Measurements from ENCODE around the gene ABHD8. TPM values are rescaled to one million over a fixed set of nuclear protein-coding genes. Genes with fewer than 3 reads are reported as not detected.
"Not testable (repeated sequence)": the region's sequence is repeated elsewhere in the genome, so short reads cannot be mapped to it uniquely, and the experiment has no call there.

Gene ABHD8
- total RNA-seq, 1 donor from 2014 or later: 12.2 TPM

DNA sequence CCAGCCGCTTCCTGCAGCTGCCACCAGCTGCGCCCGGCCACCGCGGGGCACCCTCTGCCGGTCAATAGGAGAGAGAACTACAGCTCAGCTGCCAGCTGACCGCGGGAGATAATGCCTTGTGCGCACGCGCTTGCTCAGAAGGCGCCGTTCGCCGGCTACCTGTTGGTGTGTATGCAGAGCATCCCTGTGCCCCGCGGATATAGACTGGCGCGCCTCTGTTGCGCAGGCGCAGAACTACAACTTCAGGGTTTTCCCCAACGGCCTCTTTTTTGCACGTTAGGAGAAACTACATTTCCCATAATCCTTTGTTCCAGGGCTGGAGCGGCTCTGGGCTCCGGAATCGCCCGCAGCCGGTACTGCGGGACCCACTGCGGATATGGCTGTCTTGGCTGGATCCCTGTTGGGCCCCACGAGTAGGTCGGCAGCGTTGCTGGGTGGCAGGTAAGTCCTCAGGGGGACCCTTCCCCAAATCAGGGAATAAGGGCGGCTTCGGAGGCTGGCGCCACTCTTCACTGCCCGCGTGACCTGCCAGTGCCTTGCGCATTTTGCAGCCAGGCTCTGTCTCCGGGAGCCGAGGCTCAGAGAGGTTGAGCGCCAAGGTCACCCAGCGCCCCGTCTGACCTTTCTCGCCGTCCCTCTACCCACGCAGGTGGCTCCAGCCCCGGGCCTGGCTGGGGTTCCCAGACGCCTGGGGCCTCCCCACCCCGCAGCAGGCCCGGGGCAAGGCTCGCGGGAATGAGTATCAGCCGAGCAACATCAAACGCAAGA, 2.5 kb upstream of the ABHD8 start, which contains the start of gene MRPL34:
TSS of gene MRPL34 (plus strand) at position 356 of the 768 bp plus-strand sequence. CDS start at position 377, 21 bp downstream.
- intact Hi-C loops (cut with DNase I): no loop called here
- peak; percentile 69 for ATAC-seq (ENCODE audit: poor library complexity)

DNA sequence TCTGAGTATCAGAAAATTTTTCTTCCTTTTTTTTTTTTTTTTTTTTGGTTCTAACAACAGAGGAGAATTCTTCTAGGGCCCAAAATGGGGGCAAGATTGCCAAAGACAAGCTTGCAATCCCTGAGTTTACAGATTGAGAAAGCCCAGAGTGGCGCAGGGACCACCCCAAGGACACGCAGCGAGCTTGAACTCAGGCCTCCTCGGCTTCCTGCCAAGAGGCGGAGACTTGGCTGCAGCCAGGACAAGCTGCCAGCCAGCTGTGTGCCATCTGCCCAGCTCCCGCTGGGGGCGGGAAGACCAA, 1.9 kb upstream of the ABHD8 start:
- no peak for ATAC-seq (ENCODE audit: poor library complexity)
- no peak for DNase-seq
- intact Hi-C loops (cut with DNase I): no loop called here

More for the DNA sequence above, 2.5 kb upstream of the ABHD8 start, which contains the start of gene MRPL34:
- DNase-seq: peak; percentile 95

DNA sequence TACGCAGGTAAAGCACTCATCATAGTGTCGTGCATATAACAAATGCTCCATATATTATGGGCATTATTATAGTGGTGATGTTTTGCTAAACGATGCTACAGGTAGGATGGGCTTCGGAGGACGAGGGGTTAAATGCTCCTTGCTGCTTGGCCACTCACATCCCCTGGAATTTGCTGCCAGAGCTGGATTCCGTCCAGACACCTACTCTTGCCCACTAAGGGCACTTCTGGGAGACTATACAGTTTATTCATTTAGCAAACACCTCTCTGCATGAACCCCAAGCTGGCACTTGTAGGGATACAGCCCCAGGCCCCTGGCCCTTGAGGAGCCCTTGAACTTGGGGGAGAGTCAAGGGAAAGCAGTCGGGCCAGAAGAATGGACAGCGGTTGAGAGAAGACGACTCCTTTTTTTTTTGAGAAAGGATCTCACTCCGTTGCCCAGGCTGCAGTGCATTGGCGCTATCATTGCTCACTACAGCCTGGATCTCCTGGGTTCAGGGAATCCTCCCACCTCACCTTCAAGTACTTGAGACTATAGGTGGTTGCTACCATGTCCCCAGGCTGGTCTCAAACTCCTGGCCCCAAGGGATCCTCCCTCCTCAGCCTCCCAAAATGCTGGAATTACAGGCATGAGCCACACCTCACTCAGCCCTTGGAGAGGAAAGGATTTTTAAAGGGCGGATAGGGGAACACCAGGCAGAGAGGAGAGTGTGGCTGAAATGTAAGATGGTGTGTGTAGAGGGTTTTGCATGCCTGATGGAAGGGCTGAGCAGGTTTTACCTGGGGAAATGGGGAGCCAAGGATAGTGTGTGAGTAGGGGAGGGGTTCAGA, 1.4 kb upstream of the ABHD8 start:
- DNase-seq: no peak
- ATAC-seq (ENCODE audit: poor library complexity): no peak
- intact Hi-C loops (cut with DNase I): no loop called here

DNA sequence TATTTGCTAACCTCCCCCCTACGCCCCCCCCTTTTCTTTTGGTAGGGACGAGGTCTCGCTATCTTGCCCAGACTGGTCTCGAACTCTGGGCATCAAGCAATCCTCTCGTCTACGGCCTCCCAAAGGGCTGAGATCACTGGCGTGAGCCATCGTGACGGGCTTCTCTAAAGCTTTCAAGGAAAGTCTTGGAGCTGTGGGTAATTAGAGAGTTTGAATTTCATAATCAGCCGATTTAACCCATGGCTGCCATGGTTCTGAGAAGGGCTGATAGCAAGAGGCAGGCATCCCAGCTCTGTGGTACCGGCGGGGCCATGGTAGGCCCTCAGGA, 679 bp upstream of the ABHD8 start:
- no peak for DNase-seq
- intact Hi-C loops (cut with DNase I): no loop called here
- no peak for ATAC-seq (ENCODE audit: poor library complexity)

DNA sequence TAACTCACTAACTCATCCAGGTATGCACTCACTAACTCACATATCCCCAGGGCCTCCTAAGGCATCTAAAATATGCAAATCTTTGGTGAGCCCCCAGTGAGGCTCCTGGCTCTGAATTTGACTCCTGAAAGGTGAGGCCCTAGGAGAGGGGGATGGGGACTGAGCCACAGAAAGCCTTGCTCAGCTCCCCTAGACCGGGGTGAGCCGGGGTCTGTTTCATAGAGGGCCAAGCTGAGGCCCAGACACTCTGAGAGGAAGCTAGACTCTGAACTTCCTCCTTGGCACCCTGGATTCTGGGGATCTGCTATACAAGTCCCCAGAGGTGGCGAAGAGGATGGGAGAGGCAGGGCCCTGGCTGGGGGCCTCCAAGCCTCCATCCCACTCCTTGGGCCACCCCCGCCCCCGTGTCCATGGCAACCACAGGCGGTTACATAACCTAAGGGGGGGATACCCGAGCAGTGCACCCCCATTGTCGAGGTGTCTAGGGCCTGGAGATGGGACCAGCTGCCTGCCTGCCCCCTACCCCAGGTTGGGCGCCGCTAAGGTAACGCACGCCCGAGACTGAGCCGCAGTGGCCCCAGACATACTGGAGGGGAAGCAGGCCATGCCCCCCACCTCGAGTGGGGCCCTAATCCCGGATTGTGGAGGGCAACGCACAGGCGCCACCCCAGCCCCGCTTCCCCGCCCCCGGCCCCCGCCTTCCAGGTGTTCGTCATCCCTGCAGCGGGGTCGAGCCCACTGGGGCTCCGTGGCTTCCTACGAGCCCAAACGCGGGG, 646 bp downstream of the ABHD8 start:
- ATAC-seq (ENCODE audit: poor library complexity) (no peak), DNase-seq (no peak)
- intact Hi-C loops (cut with DNase I): no loop called here

DNA sequence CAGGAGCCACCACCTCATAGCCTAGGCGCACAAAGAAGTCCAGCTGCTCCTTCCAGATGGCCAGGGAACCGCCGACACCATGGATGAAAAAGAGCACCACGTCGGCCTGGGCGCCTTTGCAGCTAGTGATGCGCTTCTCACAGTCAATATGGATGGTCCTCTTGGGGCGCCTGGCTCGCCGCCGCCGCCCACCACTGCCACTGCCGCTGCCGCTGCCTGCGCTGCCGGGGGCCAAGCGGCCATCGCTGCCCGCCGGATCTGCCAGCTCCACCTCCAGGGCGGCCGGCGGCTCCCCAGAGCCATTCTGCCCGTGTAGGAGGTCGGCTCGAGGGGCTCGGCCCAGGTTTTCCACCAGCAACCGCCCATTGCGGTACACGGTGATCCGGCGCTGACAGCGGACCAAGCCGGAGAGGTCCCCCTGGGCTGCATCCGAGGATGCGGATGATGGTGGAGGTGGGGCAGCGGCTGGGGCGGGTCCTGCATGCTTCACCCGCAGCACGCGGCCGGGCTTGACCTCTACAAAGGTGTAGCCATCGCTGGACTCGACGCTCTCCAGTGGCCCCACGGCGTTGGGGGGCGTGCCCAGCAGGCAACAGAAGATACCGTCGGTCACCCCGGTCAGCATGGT, 2.1 kb downstream of the ABHD8 start:
- DNase-seq: no peak
- intact Hi-C loops (cut with DNase I): no loop called here
- no peak for ATAC-seq (ENCODE audit: poor library complexity)

DNA sequence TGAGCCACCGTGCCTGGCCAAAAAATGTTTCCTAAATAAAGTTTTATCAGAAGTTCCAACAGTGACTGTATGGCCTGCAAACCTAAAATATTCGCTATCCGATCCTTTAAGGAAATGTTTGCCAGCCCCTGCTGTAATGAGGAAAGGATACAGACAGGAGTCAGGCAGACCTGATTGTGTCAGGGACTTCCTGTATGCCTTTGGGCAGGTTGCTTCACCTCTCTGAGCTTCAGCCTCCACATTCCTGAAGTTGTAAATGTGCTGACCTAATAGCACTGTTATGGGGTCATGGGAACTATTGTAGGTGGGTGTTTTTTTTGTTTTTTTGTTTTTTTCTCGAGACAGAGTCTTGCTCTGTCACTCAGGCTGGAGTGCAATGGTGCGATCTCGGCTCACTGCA, 6.2 kb downstream of the ABHD8 start:
- DNase-seq (no peak), ATAC-seq (ENCODE audit: poor library complexity) (no peak)
- intact Hi-C loops (cut with DNase I): loop anchor here (10.0 kb wide), 1 partner anchor 88 kb away; no protein-coding TSS in a partner anchor

DNA sequence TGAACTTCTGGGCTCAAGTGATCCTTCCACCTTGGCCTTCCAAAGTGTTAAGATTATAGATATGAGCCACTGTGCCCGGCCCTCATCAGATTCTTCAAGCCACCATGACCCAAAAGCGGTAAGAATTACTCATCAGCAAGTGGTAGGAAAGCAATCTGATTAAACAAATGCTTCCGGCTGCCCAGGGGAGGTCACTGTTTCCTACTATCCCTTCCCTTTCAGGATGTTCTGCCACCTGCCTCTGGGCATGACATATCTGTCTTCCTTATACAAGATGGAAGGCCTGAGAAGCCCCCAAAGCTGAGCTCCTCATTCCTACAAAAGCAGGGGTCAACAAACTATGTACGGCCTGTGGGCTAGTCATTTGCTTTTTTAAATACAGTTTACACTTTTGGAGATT, 7.0 kb downstream of the ABHD8 start:
- ATAC-seq (ENCODE audit: poor library complexity) (no peak), DNase-seq (no peak)
- intact Hi-C loops (cut with DNase I): loop anchor here (10.0 kb wide), 1 partner anchor 89 kb away; no protein-coding TSS in a partner anchor

DNA sequence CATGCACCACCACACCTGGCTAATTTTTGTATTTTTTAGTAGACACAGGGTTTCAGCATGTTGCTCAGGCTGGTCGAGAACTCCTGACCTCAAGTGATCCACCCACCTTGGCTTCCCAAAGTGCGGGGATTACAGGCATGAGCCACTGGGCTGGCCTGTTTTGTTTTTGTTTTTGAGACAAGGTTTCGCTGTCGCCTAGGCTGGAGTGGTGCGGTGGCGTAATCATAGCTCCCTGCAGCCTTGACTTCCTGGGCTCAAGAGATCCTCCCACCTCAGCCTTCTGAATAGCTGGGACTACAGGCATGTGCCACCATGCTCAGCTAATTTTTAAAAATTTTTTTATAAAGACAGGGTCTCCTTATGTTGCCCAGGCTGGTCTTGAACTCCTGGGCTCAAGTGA, 7.7 kb downstream of the ABHD8 start:
- intact Hi-C loops (cut with DNase I): loop anchor here (10.0 kb wide), 1 partner anchor 89 kb away; no protein-coding TSS in a partner anchor
- not testable (repeated sequence) for ATAC-seq (ENCODE audit: poor library complexity); DNase-seq

DNA sequence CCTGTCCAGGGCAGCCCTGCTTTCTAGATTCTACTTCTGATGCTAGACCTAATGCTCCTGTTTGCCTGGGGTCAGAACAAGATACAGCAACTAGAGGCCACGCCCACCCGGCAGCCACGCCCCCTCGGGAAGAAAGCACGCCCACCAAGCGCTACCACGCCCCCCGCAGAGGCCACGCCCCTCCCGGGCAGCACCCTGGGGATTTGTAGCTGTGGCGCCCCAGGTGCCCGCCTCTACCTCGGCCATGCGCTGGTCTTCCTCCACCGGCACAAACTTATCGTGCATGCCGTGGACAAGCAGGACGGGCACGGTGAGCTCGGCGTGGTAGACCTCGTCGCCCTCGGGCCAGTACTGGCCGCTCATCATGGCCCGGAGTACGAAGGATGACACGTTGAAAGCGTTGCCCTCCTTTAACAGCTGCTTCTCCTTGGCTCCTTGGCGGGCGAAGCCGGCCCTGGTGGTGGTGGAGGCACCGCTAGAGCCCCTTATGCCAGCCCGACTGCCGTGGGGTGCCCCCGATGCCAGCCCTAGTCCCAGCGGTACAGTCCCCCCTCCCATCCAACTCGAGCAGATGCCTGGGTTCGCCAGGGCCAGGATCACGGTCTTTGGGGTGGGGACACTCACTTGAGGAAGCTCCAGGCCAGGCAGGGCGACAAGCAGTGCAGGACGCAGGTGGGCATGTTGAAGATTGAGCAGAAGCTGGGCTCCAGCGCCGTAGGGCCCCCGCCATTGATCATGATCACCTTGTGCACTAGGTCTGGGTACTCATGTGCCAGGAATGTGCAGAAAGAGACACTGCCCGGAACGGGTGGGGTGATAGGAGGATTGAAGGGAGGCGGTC, 9.0 kb downstream of the ABHD8 start:
- intact Hi-C loops (cut with DNase I): loop anchor here (10.0 kb wide), 1 partner anchor 91 kb away; no protein-coding TSS in a partner anchor
- ATAC-seq (ENCODE audit: poor library complexity) (no peak), DNase-seq (peak; percentile 58)

DNA sequence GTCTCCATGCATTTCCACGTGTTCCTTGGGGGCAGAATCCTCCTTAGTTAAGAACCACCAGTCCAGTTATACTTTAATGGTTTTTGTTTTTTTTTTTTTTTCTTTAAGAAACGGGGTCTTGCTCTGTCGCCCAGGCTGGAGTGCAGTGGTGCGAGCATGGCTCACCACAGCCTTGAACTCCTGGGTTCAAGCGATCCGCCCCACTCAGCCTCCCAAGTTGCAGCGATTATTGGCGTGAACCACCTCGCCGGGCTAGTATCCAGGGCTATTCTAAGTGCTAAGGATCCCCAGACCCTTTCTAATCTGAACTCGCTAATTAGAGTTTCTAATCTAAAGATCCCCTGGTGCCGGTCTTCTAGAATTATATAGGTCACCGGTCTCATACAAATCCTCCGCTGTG, 9.6 kb downstream of the ABHD8 start:
- ATAC-seq (ENCODE audit: poor library complexity): no peak
- DNase-seq: no peak
- intact Hi-C loops (cut with DNase I): loop anchor here (10.0 kb wide), 1 partner anchor 91 kb away; no protein-coding TSS in a partner anchor

DNA sequence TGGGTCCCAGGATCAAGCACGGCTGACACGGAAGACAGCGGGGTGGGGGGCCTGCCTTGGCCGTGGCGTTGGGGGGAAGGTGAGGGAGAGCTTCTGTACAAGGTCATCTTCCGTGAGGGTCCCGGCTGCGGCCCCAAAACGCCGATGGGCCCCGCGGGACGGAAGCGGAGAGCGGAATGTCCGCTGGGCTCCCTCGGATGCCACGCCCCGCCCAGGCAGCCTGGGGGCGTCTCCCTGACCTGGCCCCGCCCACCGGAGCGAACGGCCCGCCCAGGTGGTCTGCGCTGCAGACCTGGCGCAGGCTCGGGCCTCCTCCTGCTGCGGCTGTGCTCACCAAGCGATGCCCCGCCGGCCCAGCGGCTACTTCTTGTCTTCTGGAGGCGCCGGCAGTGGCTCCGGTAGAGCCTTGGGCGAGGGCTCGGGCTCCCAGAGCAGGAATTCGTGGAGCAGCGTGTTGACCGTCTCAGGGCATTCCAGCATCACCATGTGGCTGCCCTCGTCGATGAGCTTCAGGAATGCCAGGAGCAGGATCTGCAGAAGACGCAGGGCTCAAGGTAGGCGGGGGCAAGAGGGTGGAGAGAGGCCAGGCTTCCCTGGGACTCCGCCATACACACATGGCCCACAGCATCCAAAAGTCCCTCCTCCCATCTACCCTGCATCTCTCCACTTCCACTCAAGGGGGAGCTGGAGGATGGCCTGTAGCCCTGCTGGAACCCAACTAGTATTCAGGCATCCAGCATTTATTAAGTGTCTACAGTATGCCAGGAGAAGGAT, 10.7 kb downstream of the ABHD8 start:
- intact Hi-C loops (cut with DNase I): loop anchor here (10.0 kb wide), 1 partner anchor 92 kb away; no protein-coding TSS in a partner anchor
- ATAC-seq (ENCODE audit: poor library complexity) (peak; percentile 91), DNase-seq (peak; percentile 86)

DNA sequence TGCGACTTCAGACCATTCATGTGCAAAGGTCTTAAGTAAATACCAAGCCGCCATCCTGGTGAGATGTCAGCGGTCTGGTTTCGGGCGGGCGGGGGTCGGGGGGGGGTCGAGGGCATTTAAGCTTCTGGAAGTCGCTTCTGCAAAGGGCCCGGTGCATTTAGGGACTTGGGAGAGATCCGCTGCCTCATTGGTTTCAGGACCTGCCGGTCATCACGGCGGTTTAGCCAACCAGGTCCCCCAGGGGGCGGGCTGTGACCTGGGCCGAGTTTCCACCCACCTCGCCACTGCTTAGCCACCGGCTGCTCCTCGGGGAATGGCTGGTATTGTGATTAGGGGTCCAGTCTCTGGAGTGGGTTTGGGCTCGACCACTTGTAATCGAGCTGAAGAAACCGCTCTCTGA, 13.7 kb downstream of the ABHD8 start:
- ATAC-seq (ENCODE audit: poor library complexity): peak; percentile 58

DNA sequence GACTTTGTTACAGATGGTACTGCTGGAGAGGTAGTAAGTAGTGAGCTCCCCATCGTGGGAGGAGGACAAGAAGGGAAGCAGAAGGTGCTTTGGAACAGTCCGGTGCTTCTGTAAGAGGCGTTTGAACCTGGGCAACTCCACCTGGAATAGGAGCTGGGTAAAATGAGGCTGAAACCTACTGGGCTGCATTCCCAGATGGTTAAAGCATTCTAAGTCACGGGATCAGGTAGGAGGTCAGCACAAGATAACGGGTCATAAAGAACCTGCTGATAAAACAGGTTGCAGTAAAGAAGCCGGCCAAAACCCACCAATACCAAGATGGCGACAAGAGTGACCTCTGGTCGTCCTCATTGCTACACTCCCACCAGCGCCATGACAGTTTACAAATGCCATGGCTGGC, 16.5 kb downstream of the ABHD8 start:
- intact Hi-C loops (cut with DNase I): no loop called here
- ATAC-seq (ENCODE audit: poor library complexity) (no peak), DNase-seq (no peak)

More for the DNA sequence above, 13.7 kb downstream of the ABHD8 start:
- DNase-seq: peak; percentile 86
- intact Hi-C loops (cut with DNase I): no loop called here

DNA sequence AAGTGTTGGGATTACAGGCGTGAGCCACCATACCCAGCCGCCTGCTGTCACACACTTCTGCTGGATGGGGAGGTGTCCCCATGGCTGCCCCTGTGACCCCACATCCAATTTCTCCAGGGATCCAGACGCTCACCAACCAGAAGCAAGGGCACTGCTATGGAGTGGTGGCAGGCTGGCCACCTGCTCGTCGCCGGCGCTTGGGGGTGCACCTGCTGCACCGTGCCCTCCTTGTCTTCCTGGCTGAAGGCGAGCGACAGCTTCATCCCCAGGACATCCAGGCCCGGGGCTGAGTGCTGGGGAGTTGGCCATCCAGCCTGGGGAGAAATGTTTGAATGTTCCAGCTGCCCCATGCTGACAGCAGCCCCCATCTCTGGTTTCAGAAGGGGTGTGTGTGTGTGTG, 17.0 kb downstream of the ABHD8 start:
- no peak for DNase-seq
- intact Hi-C loops (cut with DNase I): no loop called here

DNA sequence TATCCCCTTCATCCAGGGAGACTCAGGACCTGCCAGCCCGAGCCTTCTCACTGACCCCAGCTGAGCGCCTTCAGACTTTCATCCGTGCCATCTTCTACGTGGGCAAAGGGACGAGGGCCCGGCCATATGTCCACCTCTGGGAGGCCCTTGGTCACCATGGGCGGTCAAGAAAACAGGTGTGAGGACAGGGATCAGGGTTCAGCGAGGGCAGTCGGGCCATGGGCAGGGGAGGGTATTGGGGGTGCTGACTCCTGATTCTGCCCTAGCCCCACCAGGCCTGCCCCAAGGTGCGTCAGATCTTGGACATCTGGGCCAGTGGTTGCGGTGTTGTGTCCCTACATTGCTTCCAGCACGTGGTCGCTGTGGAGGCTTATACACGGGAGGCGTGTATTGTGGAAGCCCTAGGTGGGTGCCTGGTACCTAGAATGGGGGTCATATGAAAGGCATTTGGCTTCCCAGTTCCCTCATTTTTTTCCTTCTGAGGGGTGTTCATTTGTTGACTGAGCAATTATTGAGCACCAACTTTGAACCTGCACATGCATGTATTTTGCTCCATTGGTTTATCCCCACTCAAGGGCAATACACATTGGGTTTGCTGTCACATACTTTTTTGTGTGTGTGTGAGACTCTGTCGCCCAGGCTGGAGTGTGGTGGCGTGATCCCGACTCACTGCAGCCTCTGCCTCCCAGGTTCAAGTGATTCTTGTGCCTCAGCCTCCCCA, 17.6 kb downstream of the ABHD8 start:
- DNase-seq: no peak
- intact Hi-C loops (cut with DNase I): no loop called here
- ATAC-seq (ENCODE audit: poor library complexity): no peak

More for the DNA sequence above, 17.0 kb downstream of the ABHD8 start:
- no peak for ATAC-seq (ENCODE audit: poor library complexity)

Measured in Right ventricle myocardium superior (tissue), 1 donor.